HepG2 (cell line): ENCODE results near the gene SPRY1. TPM values are rescaled to one million over a fixed set of nuclear protein-coding genes. Genes with fewer than 3 reads are reported as not detected.

ENCODE experiments used
- ETV6 ChIP-seq: sonication (generic); formaldehyde crosslinking; conservative IDR thresholded peaks from 2 replicates; pipeline ENCODE4 v1.4.0; 2020; ENCODE audit warnings: missing genetic modification reagents
- GATAD2A ChIP-seq: IDR thresholded peaks from 2 replicates; pipeline ENCODE4 v1.6.1; 2016
- HNRNPUL1 ChIP-seq: fragments of 200-400 bp; formaldehyde crosslinking; IDR thresholded peaks from 2 replicates; pipeline ENCODE4 v1.6.1; 2017; ENCODE audit warnings: low read depth, mild to moderate bottlenecking, low read length, moderate library complexity
- MED8 ChIP-seq: sonication (generic); formaldehyde crosslinking; IDR thresholded peaks from 2 replicates; pipeline ENCODE4 v1.8.1; 2023; ENCODE audit warnings: mild to moderate bottlenecking, missing genetic modification reagents; ENCODE audit not compliant: insufficient replicate concordance
- NCOA2 ChIP-seq: sonication (generic); formaldehyde crosslinking; IDR thresholded peaks from 2 replicates; pipeline ENCODE4 v1.8.0; 2022; ENCODE audit warnings: inconsistent platforms
- NFATC3 ChIP-seq: sonication (generic); formaldehyde crosslinking; IDR thresholded peaks from 2 replicates; pipeline ENCODE4 v1.5.1; 2020; ENCODE audit warnings: mild to moderate bottlenecking, missing genetic modification reagents
- PTBP1 ChIP-seq: fragments of 200-400 bp; formaldehyde crosslinking; IDR thresholded peaks from 2 replicates; pipeline ENCODE4 v1.6.1; 2018; ENCODE audit warnings: low read length, low read depth; ENCODE audit not compliant: poor library complexity, severe bottlenecking
- SIX1 ChIP-seq: sonication (generic); formaldehyde crosslinking; IDR thresholded peaks from 2 replicates; pipeline ENCODE4 v1.4.0; 2020; ENCODE audit warnings: missing genetic modification reagents, borderline replicate concordance
- ZBTB42 ChIP-seq: sonication (generic); formaldehyde crosslinking; IDR thresholded peaks from 2 replicates; pipeline ENCODE4 v1.5.0; 2020; ENCODE audit warnings: mild to moderate bottlenecking, missing genetic modification reagents
- ZC3H13 ChIP-seq: sonication (generic); formaldehyde crosslinking; IDR thresholded peaks from 2 replicates; pipeline ENCODE4 v1.8.1; 2023; ENCODE audit warnings: mild to moderate bottlenecking, missing genetic modification reagents, moderate library complexity
- ZFP90 ChIP-seq: sonication (generic); formaldehyde crosslinking; IDR thresholded peaks from 2 replicates; pipeline ENCODE4 v1.8.0; 2022; ENCODE audit warnings: missing genetic modification reagents, mild to moderate bottlenecking, inconsistent platforms, borderline replicate concordance
- ZNF143 ChIP-seq: sonication (generic); formaldehyde crosslinking; IDR thresholded peaks from 2 replicates; pipeline ENCODE4 v1.4.0; 2020; ENCODE audit warnings: missing genetic modification reagents
- ZNF552 ChIP-seq: sonication (generic); formaldehyde crosslinking; IDR thresholded peaks from 2 replicates; pipeline ENCODE4 v1.9.0; 2022; ENCODE audit warnings: missing genetic modification reagents, mild to moderate bottlenecking, borderline replicate concordance
- ZNF768 ChIP-seq: sonication (generic); formaldehyde crosslinking; IDR thresholded peaks from 2 replicates; pipeline ENCODE4 v1.4.0; 2020; ENCODE audit warnings: missing genetic modification reagents
- ZNF788 ChIP-seq: sonication (generic); formaldehyde crosslinking; IDR thresholded peaks from 2 replicates; pipeline ENCODE4 v1.5.0; 2020; ENCODE audit warnings: mild to moderate bottlenecking, missing genetic modification reagents, borderline replicate concordance
- polyA plus RNA-seq, 8 experiments: library from polyadenylated mRNA; depleted of rRNA in 3 of 8; stranded (reverse) in 7 of 8; unstranded in 1 of 8; fragments of >200 nt; fragmentation: Illumina TruSeq in 4 of 8; extraction: Trizol in 4 of 8; gene quantifications; 2 replicates each; pipeline versions ENCODE4 v1.2.1 to v1.2.3, GENCODE V29; 2011 to 2016; ENCODE audit warnings: low read depth in 4 of 8, missing spikeins in 1 of 8, mixed read lengths in 1 of 8; ENCODE audit not compliant: insufficient read depth in 1 of 8
- total RNA-seq, 5 experiments: library from RNA; depleted of rRNA; stranded (reverse); fragments of >200 nt; fragmentation: Illumina TruSeq; extraction: Trizol; gene quantifications; 2 replicates each; pipeline ENCODE4 v1.2.3, GENCODE V29; 2016; ENCODE audit warnings: low read depth in 1 of 5
- TF ChIP-seq, protein P1 (sequence below): sonication (generic); formaldehyde crosslinking; IDR thresholded peaks from 2 replicates; pipeline ENCODE4 v1.9.0; 2021; ENCODE audit warnings: missing genetic modification reagents, borderline replicate concordance
- TF ChIP-seq, protein P2 (sequence below): sonication (generic); formaldehyde crosslinking; IDR thresholded peaks from 2 replicates; pipeline ENCODE4 v1.4.0; 2020; ENCODE audit warnings: missing genetic modification reagents
- TF ChIP-seq, protein P3 (sequence below): sonication (generic); formaldehyde crosslinking; IDR thresholded peaks from 2 replicates; pipeline ENCODE4 v1.4.0; 2020; ENCODE audit warnings: missing genetic modification reagents, mild to moderate bottlenecking, borderline replicate concordance
- TF ChIP-seq, protein P4 (sequence below): IDR thresholded peaks from 2 replicates; pipeline ENCODE4 v1.6.1; 2012; ENCODE audit warnings: low read depth, low read length, improper control_type of control experiment
- TF ChIP-seq, protein P5 (sequence below): sonication (generic); formaldehyde crosslinking; IDR thresholded peaks from 2 replicates; pipeline ENCODE4 v1.9.0; 2022; ENCODE audit warnings: missing genetic modification reagents, mild to moderate bottlenecking, borderline replicate concordance

Gene SPRY1
- total and polyA plus RNA-seq, 2 of the 13 experiments (the other 11 are each of a cell fraction or from before 2014, with no cell fraction given), result 24.7 to 33.4 TPM

DNA sequence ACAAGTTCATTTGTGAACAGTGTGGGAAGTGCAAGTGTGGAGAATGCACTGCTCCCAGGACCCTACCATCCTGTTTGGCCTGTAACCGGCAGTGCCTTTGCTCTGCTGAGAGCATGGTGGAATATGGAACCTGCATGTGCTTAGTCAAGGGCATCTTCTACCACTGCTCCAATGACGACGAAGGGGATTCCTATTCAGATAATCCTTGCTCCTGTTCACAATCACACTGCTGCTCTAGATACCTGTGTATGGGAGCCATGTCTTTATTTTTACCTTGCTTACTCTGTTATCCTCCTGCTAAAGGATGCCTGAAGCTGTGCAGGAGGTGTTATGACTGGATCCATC is 5.5 kb downstream of the SPRY1 start (continued):
- TF ChIP-seq ZNF788 (no peak), NFATC3 (CRISPR knock-in tag) (no peak), SIX1 (no peak), ZBTB42 (CRISPR knock-in tag) (no peak), ETV6 (CRISPR knock-in tag) (no peak), ZFP90 (no peak), ZC3H13 (peak; percentile 90), HNRNPUL1 (no peak), MED8 (no peak), ZNF552 (no peak), ZNF143 (CRISPR knock-in tag) (0 out of 2 replicates have a peak, but pooled peaks have one; percentile 30), PTBP1 (no peak), GATAD2A (CRISPR knock-in tag) (no peak), NCOA2 (0 out of 2 replicates have a peak, but pooled peaks have one; percentile 5), ZNF768 (CRISPR knock-in tag) (no peak)
- TF ChIP-seq, protein P1, sequence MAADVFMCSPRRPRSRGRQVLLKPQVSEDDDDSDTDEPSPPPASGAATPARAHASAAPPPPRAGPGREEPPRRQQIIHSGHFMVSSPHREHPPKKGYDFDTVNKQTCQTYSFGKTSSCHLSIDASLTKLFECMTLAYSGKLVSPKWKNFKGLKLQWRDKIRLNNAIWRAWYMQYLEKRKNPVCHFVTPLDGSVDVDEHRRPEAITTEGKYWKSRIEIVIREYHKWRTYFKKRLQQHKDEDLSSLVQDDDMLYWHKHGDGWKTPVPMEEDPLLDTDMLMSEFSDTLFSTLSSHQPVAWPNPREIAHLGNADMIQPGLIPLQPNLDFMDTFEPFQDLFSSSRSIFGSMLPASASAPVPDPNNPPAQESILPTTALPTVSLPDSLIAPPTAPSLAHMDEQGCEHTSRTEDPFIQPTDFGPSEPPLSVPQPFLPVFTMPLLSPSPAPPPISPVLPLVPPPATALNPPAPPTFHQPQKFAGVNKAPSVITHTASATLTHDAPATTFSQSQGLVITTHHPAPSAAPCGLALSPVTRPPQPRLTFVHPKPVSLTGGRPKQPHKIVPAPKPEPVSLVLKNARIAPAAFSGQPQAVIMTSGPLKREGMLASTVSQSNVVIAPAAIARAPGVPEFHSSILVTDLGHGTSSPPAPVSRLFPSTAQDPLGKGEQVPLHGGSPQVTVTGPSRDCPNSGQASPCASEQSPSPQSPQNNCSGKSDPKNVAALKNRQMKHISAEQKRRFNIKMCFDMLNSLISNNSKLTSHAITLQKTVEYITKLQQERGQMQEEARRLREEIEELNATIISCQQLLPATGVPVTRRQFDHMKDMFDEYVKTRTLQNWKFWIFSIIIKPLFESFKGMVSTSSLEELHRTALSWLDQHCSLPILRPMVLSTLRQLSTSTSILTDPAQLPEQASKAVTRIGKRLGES (CRISPR knock-in tag), result no peak
- TF ChIP-seq, protein P2, sequence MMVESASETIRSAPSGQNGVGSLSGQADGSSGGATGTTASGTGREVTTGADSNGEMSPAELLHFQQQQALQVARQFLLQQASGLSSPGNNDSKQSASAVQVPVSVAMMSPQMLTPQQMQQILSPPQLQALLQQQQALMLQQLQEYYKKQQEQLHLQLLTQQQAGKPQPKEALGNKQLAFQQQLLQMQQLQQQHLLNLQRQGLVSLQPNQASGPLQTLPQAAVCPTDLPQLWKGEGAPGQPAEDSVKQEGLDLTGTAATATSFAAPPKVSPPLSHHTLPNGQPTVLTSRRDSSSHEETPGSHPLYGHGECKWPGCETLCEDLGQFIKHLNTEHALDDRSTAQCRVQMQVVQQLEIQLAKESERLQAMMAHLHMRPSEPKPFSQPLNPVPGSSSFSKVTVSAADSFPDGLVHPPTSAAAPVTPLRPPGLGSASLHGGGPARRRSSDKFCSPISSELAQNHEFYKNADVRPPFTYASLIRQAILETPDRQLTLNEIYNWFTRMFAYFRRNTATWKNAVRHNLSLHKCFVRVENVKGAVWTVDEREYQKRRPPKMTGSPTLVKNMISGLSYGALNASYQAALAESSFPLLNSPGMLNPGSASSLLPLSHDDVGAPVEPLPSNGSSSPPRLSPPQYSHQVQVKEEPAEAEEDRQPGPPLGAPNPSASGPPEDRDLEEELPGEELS (CRISPR knock-in tag), result no peak
- TF ChIP-seq, protein P3, sequence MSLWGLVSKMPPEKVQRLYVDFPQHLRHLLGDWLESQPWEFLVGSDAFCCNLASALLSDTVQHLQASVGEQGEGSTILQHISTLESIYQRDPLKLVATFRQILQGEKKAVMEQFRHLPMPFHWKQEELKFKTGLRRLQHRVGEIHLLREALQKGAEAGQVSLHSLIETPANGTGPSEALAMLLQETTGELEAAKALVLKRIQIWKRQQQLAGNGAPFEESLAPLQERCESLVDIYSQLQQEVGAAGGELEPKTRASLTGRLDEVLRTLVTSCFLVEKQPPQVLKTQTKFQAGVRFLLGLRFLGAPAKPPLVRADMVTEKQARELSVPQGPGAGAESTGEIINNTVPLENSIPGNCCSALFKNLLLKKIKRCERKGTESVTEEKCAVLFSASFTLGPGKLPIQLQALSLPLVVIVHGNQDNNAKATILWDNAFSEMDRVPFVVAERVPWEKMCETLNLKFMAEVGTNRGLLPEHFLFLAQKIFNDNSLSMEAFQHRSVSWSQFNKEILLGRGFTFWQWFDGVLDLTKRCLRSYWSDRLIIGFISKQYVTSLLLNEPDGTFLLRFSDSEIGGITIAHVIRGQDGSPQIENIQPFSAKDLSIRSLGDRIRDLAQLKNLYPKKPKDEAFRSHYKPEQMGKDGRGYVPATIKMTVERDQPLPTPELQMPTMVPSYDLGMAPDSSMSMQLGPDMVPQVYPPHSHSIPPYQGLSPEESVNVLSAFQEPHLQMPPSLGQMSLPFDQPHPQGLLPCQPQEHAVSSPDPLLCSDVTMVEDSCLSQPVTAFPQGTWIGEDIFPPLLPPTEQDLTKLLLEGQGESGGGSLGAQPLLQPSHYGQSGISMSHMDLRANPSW (CRISPR knock-in tag), result no peak
- TF ChIP-seq, protein P4, sequence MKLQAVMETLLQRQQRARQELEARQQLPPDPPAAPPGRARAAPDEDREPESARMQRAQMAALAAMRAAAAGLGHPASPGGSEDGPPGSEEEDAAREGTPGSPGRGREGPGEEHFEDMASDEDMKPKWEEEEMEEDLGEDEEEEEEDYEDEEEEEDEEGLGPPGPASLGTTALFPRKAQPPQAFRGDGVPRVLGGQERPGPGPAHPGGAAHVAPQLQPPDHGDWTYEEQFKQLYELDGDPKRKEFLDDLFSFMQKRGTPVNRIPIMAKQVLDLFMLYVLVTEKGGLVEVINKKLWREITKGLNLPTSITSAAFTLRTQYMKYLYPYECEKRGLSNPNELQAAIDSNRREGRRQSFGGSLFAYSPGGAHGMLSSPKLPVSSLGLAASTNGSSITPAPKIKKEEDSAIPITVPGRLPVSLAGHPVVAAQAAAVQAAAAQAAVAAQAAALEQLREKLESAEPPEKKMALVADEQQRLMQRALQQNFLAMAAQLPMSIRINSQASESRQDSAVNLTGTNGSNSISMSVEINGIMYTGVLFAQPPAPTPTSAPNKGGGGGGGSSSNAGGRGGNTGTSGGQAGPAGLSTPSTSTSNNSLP, result no peak
- TF ChIP-seq, protein P5, sequence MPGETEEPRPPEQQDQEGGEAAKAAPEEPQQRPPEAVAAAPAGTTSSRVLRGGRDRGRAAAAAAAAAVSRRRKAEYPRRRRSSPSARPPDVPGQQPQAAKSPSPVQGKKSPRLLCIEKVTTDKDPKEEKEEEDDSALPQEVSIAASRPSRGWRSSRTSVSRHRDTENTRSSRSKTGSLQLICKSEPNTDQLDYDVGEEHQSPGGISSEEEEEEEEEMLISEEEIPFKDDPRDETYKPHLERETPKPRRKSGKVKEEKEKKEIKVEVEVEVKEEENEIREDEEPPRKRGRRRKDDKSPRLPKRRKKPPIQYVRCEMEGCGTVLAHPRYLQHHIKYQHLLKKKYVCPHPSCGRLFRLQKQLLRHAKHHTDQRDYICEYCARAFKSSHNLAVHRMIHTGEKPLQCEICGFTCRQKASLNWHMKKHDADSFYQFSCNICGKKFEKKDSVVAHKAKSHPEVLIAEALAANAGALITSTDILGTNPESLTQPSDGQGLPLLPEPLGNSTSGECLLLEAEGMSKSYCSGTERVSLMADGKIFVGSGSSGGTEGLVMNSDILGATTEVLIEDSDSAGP (CRISPR knock-in tag), result 0 out of 2 replicates have a peak, but pooled peaks have one; percentile 25
